GM18861 (cell line): ENCODE results near the gene IFNA6.

ENCODE experiments used
- ATAC-seq: cut with Tn5 transposase; IDR thresholded peaks from one replicate; pipeline ENCODE4 v1.9.1; 2021; ENCODE audit not compliant: unreplicated experiment

The IFNA6 gene

GRCh38 chr9:21331676-21332402 lies 18.8 kb downstream of the IFNA6 start:
- ATAC-seq = no peak

DNA sequence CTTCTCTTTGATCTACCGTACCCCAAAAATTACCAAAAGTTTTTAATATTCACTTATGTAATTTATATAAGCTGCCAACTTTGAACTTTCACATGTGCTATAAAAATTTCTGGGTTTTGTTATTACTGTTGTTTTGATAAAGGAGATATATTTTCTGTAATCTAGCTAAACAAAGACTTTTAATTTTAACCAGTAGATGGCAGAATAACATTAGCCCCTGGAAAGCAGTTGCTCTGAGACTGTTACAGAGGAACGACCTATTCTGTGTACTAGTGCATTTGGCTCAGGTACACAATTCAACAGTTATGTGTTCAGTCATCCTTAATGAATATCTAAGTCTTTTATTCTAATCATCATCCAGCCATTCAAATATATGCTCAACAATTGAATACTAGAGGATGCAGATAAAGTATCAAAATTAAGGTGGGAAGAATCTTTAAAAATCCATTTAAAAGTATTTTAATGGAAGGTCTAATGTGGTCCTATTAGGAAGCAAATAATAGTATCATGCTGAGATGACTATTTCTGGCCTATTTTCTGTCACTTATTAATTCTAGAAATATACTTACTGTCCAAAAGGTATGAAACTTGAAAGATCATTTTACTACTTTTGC lies 24.1 kb downstream of the IFNA6 start:
- peak; percentile 81 for ATAC-seq

GRCh38 chr9:21324047-21324446 lies 26.6 kb downstream of the IFNA6 start:
- ATAC-seq = no peak

- no peak for ATAC-seq
Measured at GRCh38 chr9:21322911-21323461, 27.7 kb downstream of the IFNA6 start.

GRCh38 chr9:21320465-21320864 lies 30.2 kb downstream of the IFNA6 start:
- ATAC-seq = no peak

- peak; percentile 55 for ATAC-seq
Measured at GRCh38 chr9:21317956-21318923, 32.4 kb downstream of the IFNA6 start.

DNA sequence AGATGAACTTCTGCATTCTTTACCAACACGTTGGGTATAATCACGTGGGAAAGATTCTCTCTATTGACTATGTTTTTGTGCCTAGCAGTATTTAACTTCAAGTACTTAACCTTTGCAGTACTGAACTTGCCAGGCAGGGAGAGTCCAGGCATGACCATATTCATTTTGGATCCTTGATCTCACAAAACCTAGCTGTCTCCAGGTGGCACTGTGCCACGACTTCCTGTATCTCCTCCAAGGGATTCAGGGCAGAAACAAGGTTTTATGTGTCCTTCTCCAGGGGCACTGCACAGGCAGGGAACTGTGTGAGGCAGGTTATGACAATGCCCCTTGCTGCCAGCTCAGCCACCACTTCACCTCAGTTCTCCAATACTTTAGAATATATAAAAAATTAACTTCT lies 33.8 kb downstream of the IFNA6 start:
- no peak for ATAC-seq

GRCh38 chr9:21316032-21316842 lies 34.5 kb downstream of the IFNA6 start:
- no peak for ATAC-seq

DNA sequence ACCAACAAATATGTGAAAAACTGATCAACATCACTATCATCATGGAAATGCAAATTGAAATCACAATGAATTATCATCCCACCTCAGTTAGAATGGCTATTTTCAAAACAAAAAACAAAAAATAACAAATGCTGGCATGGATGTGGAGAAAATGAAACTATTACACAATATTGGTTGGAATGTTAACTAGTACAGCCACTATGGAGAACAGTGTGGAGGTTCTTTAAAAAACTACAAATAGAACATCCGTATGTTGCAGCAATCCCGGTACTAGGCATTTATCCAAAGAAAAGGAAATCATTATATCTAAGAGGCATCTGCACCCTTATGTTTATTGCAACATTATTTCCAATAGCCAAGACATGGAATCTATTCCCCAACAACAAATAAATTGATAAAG lies 36.5 kb downstream of the IFNA6 start:
- no peak for ATAC-seq

DNA sequence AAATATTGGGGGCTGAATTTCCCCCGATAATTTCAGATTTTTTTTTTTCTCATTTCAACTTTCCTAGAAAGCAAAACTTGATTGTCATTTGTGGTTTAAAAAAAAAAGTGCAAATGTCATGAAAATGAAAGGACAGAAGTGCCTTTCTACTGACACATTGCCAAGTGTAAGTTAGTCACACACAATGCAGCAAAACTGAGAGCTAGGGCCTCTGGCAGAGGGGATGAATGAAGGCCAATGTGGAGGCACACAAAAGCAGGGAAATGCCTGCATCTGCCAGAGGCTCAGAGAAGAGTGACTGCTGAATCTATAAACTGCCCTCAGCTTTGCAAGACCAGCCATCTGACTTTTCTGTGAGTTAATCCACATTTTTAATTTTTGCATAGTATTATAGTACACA lies 38.8 kb downstream of the IFNA6 start:
- ATAC-seq = no peak

DNA sequence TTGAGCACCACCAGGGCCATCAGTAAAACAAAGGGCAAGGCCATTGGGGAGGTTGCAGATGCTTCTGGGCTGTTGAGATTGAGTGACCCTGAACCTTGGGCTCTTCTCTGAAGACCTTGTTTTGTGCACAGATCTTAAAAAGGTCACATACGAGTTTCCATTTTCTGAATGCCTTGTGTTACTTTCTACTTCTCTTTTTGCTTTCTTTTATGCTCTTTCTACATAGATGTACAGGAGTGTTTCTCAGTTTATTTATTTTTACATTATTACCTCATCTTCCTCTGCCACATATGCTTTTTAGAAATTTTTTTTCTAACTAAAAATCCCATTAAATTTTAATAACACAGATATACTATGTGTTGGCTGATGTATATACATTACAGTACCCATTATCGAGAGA lies 45.5 kb downstream of the IFNA6 start, which contains the start of gene IFNA5:
Gene IFNA5 (minus strand): TSS at position 101 of the 400 bp plus-strand sequence. CDS start 57 bp downstream, at position 44.
- ATAC-seq = no peak
